Measurements from ENCODE around the gene ZNF141. TPM values are rescaled to one million over a fixed set of nuclear protein-coding genes. Genes with fewer than 3 reads are reported as not detected.

ZNF141 gene
- total RNA-seq, 1 donor from 2014 or later, result 36.5 TPM

GRCh38 chr4:335515-335914, 2.1 kb upstream of the ZNF141 start:
- DNase-seq (ENCODE audit: low read depth, low spot score), result no peak
- H3K9me3 Mint-ChIP-seq, result peaks cover 13% of the 10 kb centered on the region
- peaks cover 23% of the 10 kb centered on the region for H3K4me1 Mint-ChIP-seq
- TF ChIP-seq CTCF (conservative IDR thresholded peaks at IDR 0.05), result no peak
- peaks cover 34% of the 10 kb centered on the region for H3K36me3 Mint-ChIP-seq (ENCODE audit: low read depth)
- peak overlapping the region; percentile 87 for H3K4me3 Mint-ChIP-seq
- peaks cover 11% of the 10 kb centered on the region for H3K27me3 Mint-ChIP-seq (ENCODE audit: low read depth)
- H3K27ac Mint-ChIP-seq (ENCODE audit: unreplicated experiment), result no peak overlapping the region

- no peak overlapping the region for H3K27ac Mint-ChIP-seq (ENCODE audit: unreplicated experiment)
- no peak for DNase-seq (ENCODE audit: low read depth, low spot score)
Observed at GRCh38 chr4:336099-336892, 1.3 kb upstream of the ZNF141 start.

GRCh38 chr4:336893-337142, 796 bp upstream of the ZNF141 start:
- Mint-ChIP-seq H3K27me3 (ENCODE audit: low read depth) (peaks cover 11% of the 10 kb centered on the region), H3K27ac (ENCODE audit: unreplicated experiment) (peak overlapping the region; percentile 100), H3K4me3 (peak overlapping the region; percentile 100), H3K9me3 (peaks cover 19% of the 10 kb centered on the region), H3K4me1 (peaks cover 24% of the 10 kb centered on the region), H3K36me3 (ENCODE audit: low read depth) (peaks cover 46% of the 10 kb centered on the region)
- no peak for DNase-seq (ENCODE audit: low read depth, low spot score)
- no peak for TF ChIP-seq CTCF (conservative IDR thresholded peaks at IDR 0.05)

More at GRCh38 chr4:336099-336892, 1.3 kb upstream of the ZNF141 start:
- TF ChIP-seq CTCF (conservative IDR thresholded peaks at IDR 0.05), result no peak
- H3K4me1 Mint-ChIP-seq, result peaks cover 24% of the 10 kb centered on the region
- peaks cover 11% of the 10 kb centered on the region for H3K27me3 Mint-ChIP-seq (ENCODE audit: low read depth)
- peak overlapping the region; percentile 87 for H3K4me3 Mint-ChIP-seq
- peaks cover 16% of the 10 kb centered on the region for H3K9me3 Mint-ChIP-seq
- peaks cover 41% of the 10 kb centered on the region for H3K36me3 Mint-ChIP-seq (ENCODE audit: low read depth)

- DNase-seq (ENCODE audit: low read depth, low spot score), result peak; percentile 26
- TF ChIP-seq CTCF (conservative IDR thresholded peaks at IDR 0.05), result no peak
- H3K9me3 Mint-ChIP-seq, result peaks cover 22% of the 10 kb centered on the region
- peaks cover 11% of the 10 kb centered on the region for H3K27me3 Mint-ChIP-seq (ENCODE audit: low read depth)
- peak overlapping the region; percentile 100 for H3K4me3 Mint-ChIP-seq
- peak overlapping the region; percentile 100 for H3K27ac Mint-ChIP-seq (ENCODE audit: unreplicated experiment)
- peaks cover 24% of the 10 kb centered on the region for H3K4me1 Mint-ChIP-seq
- H3K36me3 Mint-ChIP-seq (ENCODE audit: low read depth), result peaks cover 59% of the 10 kb centered on the region
Observed at GRCh38 chr4:337932-338758, 531 bp downstream of the ZNF141 start.

- Mint-ChIP-seq H3K27ac (ENCODE audit: unreplicated experiment) (no peak overlapping the region), H3K9me3 (peaks cover 22% of the 10 kb centered on the region), H3K4me1 (peaks cover 24% of the 10 kb centered on the region), H3K27me3 (ENCODE audit: low read depth) (peaks cover 11% of the 10 kb centered on the region), H3K4me3 (peak overlapping the region; percentile 100), H3K36me3 (ENCODE audit: low read depth) (peaks cover 64% of the 10 kb centered on the region)
- no peak for TF ChIP-seq CTCF (conservative IDR thresholded peaks at IDR 0.05)
- peak; percentile 2 for DNase-seq (ENCODE audit: low read depth, low spot score)
Observed at GRCh38 chr4:338759-339097, 1.1 kb downstream of the ZNF141 start.
